GM21515 (cell line): ENCODE measurements around the gene PALLD.

ENCODE experiments used
- ATAC-seq: cut with Tn5 transposase; IDR thresholded peaks from one replicate; pipeline ENCODE4 v1.9.1; 2021; ENCODE audit not compliant: unreplicated experiment

The PALLD gene

GRCh38 chr4:168553714-168554370 is 57.0 kb downstream of the PALLD start:
- ATAC-seq, result no peak

- no peak for ATAC-seq
Measured at GRCh38 chr4:168555437-168555836, 58.6 kb downstream of the PALLD start.

GRCh38 chr4:168557658-168558057 is 60.8 kb downstream of the PALLD start:
- no peak for ATAC-seq

- ATAC-seq, result no peak
Measured at GRCh38 chr4:168558599-168558998, 61.7 kb downstream of the PALLD start.

- no peak for ATAC-seq
Measured at GRCh38 chr4:168560184-168561180, 63.6 kb downstream of the PALLD start.

GRCh38 chr4:168562041-168562571 is 65.3 kb downstream of the PALLD start:
- no peak for ATAC-seq

- no peak for ATAC-seq
Measured at GRCh38 chr4:168564023-168564422, 67.2 kb downstream of the PALLD start.

- ATAC-seq, result no peak
Measured at GRCh38 chr4:168565130-168565529, 68.3 kb downstream of the PALLD start.

GRCh38 chr4:168566726-168567125 is 69.9 kb downstream of the PALLD start:
- no peak for ATAC-seq

GRCh38 chr4:168569066-168569930 is 72.4 kb downstream of the PALLD start:
- ATAC-seq, result no peak

GRCh38 chr4:168569931-168570276 is 73.1 kb downstream of the PALLD start:
- no peak for ATAC-seq

- ATAC-seq, result no peak
Measured at GRCh38 chr4:168570466-168570865, 73.6 kb downstream of the PALLD start.

- ATAC-seq, result no peak
Measured at GRCh38 chr4:168572002-168572401, 75.2 kb downstream of the PALLD start.

GRCh38 chr4:168573870-168574269 is 77.0 kb downstream of the PALLD start:
- no peak for ATAC-seq

GRCh38 chr4:168574581-168575295 is 77.9 kb downstream of the PALLD start:
- no peak for ATAC-seq

- no peak for ATAC-seq
Measured at GRCh38 chr4:168575473-168575872, 78.6 kb downstream of the PALLD start.

GRCh38 chr4:168577624-168578023 is 80.8 kb downstream of the PALLD start:
- no peak for ATAC-seq

- ATAC-seq, result no peak
Measured at GRCh38 chr4:168580228-168580627, 83.4 kb downstream of the PALLD start.

GRCh38 chr4:168584321-168584771 is 87.5 kb downstream of the PALLD start:
- no peak for ATAC-seq
